Activated CD4-positive, alpha-beta T cell treated with anti-CD3 and anti-CD28 coated beads, Interleukin-2, amount 50 U/mL, for 48 hours (primary cell): ENCODE results near the gene PATJ.

Experiments
- DNase-seq, 2 experiments: peaks; one replicate each; pipeline ENCODE4 v3.0.0-alpha.2; 2020

The PATJ gene

DNA sequence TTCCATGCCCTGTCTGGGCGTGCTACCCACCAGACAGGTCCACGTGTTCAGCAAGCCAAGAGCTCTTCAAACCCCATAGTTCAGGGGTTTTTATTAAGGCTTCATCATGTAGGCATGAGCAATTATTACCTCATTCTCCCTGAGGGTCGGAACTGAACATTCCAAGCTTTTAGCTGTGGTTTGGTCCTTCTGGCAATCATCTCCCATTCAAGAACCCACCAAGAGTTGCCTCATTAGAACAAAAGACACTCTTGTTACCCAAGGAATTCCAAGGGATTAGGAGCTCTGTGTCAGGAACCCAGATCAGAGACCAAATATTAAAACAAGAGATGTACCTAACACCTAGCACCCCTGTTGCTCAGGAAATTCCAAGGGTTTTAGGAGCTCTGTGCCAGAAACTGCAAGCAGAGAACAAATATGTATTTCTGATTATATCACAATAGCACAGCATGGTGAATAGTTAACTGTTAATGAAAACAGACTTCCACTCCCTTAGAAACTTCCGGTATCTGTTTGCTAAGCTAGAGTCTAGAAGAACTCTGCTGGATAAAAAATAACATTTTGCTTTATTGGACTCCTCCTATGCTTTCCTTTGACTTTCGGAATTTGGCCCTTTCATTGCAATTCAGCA lies 251.2 kb downstream of the PATJ start:
- no peak for DNase-seq

DNA sequence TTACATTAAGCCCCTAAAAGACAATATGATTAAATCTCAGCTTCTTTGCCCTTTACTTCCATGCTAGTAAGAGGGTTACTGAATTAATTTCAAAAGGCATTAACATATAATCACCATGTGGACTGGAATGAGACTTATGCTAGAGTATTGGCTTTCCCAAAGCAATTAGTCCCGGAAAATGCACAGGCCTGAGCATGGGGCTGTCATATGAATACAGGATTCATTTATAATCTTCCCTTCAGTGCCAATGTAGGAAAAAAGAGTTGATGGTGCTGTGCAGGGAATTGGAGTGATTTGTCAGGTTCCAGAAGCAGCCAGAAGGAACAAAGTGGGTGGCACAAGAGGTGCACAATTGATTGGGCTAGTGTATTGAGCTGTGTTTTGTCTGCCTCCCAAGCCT lies 253.4 kb downstream of the PATJ start:
- no peak for DNase-seq

DNA sequence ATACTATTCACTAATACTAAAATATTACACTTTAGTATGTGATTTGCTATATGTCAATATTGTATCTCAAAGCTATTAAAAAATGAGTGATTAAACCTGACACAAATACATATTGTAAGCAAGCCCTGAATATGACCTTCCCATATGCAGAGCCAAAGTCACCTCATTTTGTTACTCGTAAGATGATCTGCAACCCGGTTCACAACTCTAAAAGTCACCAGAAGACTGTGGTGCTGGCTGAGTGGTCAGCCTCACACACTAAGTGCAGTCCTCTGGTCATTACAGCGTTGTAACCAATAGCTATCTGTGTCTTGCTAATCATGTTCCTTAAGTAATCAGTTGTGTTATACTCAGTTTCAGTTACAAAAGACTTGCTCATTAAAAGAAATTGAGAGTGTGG lies 254.8 kb downstream of the PATJ start:
- no peak for DNase-seq

DNA sequence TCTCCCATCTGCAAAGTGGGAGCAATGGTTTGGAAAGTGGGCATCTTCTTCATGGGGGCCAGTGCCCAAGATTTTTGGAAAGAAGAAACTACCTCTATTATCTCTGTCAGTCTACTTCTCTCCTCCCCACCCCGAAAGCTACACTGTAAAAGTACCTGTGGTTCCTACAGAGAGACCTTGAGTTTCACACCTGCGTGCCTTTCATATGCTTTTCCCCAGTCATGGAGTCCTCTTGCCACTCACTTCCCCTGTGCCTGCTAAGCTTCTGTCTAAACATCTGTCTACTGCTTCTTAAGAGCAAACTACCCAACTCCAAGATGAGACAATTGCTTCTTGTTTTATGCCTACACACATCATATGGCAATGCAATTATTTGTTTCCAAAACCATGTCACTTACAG lies 261.5 kb downstream of the PATJ start:
- no peak for DNase-seq

DNA sequence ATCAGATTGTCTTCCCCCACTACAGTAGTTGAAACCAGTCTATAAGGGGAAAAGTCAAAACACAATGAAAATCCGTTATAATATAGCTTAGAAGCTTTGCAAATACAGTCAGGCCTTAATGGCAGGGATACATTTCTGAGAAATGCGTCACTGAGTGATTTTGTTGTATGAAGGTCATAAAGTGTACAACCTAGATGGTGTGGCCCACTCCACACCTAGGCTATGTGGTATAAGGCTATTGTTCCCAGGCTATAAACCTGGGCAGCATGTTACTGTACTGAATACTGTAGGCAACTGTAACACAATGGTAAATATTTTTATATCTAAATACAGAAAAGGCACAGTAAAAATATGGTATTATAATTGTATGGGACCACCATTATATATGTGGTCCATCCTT lies 264.4 kb downstream of the PATJ start:
- no peak for DNase-seq

DNA sequence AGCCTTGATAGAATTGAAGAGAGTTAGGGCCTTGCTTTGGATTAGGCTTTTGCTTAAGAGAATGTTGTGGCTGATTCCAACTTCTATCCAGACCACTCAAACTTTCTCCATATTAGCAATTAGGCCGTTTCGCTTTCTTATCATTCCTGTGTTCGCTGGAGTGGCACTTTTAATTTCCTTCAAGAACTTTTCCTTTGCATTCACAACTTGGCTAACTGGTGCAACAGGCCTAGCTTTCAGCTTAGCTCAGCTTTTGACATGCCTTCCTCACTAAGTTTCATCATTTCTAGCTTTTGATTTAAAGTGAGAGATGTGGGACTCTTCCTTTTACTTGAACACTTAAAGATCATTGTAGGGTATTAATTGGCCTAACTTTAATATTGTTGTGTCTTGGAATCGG lies 268.7 kb downstream of the PATJ start:
- no peak for DNase-seq

DNA sequence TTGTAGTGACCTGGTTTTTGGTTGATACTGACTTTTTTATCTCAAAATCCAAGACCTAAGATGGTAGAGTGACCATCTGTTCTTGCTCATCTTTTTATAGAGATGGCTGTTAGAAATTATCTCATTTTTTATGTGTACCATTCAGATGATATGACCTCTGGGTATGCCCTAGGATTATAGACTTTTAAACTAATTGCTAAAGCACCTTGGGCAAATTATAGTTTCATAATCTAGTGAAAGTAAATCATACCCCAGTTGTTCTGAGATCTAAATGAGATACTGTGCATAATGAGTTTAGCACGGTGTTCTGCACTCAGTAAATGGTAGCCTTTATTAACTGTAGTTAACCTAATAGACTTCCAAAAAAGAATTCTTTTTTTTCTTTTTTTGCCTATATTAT lies 269.8 kb downstream of the PATJ start:
- no peak for DNase-seq

DNA sequence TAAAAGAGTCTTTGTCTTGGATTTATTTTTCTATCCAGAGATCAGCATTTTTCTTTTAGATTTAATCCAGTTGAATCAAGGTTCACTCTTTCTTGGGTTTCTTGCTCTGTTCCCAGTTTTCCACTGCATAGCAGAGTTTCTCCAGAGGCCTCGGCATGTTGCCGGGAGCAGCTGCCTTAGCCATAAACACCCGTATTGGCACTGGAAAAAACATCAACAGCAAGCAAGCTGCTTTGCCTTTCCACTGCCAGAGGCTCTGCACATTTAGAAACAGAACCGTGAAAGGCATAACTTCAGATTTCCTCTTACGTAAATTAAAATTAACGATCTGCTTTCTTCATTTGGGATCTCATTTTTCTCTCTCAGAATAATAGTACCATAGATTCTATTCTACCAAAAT lies 270.6 kb downstream of the PATJ start:
- no peak for DNase-seq

DNA sequence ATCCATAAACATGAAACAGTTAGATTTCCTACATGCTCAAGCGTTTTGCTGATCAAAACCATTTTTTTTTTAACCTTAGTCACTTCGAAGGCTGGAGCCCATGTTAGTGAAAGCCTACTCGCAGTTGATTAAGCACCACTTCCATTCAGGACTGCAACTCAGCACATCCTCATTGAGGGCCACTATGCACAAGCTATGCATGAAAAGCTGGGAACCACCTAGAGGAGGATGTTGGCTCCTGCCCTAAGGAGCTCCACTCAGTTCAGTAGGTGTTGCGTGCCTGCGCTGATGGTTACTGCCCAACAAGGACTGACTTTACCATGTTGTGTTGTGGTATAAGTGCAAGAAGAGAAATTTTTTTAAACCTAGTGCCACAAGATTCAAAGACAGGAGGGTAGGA lies 271.0 kb downstream of the PATJ start:
- DNase-seq: no peak

DNA sequence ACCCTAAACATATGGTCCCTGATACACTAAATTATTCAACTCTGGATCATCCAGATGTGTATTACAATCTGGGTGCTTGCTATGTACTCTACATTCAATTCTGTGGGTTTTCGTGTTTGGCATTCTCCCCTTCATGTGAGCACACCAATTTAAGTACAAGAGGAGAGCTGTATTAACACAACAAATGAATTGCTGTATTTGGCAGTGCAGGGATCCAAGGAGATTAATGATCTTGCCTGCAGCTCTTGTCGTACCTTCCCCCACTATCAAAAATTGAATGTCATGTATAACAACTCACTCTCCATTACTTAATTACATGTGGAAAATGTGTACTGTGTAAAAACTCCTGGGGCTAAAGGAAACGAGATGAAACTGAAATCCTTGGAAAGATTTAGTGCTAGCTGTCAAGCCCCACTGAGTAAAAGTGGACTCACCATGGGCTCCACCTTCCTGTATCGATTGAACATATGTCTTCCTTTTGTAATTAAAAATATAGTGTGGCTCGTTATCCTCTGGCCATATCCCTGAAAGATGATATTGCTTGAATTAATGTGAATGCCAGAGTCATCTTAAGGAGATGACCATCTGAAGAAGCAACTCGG lies 280.2 kb downstream of the PATJ start:
- no peak for DNase-seq

DNA sequence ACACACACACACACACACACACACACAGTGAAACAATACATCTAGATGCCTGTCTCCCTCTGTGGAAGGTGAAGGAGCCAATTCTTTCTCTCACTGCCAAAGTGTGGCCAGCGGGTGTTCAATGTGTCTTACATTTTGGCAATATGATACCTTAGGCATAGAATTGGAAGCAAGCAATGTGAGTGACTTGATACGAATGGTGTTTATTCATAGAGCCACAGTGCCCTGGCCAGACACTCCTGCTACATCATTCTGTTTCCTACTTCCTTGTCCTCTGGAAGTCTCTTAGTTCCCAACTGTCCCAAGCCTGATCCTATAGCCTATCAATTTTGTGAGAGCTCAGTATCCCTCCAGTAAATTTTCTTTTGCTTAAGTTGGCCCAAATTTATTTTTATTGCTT lies 282.4 kb downstream of the PATJ start:
- no peak for DNase-seq

DNA sequence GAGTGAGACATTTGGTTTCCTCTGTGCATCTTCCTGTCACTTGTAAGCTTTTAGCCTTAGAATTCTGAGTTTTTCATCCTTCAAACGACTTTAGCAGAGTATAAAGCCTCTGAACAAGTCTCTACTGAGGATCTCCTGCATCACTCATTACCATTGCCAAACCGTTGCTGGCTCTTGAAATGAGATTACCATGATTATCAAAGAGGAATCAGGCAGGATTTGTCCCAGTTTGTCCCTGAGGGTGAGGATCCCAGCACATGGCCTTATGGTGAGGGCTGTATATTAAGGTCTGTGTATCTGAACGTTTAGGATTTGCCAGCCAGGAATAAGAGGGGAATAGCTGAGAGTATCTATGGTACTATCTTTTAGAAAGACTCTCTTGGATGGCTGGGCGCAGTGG lies 282.9 kb downstream of the PATJ start:
- no peak for DNase-seq

DNA sequence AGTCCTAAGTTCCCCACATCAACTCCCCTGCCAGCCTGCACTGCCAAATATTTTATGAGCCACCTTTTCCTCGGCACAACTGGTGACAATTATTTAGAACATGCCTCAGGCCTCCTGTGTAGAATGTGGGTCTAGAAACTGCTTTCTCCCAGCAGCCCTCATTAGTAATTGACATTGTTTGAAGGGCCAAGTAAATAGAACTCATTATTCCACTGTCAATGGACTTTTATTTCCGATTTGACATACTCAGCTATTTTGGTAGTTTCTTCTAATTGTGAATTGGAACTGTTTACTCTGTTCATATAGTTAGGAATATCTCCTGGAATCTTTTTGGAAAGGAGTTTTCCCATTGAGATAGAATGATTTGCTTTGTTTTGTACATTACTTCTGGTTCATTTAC lies 283.6 kb downstream of the PATJ start:
- DNase-seq: no peak

DNA sequence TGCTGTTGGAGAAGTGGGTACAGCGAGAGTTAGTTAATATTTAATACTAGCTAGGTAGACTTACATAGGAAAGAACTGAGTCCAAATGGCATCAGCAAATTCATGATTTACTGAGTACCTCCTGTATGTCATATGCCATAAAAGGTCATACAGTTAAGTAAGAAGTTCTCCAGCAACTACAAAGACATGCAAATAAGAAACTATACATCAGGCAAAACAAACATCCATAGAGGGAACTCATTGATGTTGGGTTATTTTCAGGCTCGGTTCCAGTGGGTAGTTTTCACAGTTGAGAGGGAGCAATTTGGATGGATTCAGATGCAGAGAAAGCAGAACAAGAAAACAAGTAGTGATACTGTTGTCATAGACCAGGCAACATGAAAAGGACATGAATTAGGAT lies 287.4 kb downstream of the PATJ start:
- DNase-seq: no peak

DNA sequence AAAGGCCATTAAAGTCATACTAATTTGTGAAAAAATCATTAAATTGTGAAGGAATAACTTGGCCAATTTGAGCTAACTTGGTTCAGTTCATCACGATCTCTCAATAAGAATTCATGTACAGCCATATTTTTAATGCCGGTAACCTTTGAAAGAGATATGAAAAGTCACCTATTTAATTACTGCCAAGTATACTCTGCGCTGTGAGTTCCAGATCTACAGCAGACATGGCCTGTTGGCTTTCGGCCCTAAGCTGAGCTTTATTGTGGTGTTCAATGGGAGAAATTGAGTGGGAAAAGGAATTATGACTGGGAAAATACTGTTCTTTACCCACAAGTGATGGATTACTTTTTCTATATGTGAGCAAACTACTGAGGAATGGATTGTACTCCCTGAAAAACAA lies 292.5 kb downstream of the PATJ start:
- DNase-seq: no peak

DNA sequence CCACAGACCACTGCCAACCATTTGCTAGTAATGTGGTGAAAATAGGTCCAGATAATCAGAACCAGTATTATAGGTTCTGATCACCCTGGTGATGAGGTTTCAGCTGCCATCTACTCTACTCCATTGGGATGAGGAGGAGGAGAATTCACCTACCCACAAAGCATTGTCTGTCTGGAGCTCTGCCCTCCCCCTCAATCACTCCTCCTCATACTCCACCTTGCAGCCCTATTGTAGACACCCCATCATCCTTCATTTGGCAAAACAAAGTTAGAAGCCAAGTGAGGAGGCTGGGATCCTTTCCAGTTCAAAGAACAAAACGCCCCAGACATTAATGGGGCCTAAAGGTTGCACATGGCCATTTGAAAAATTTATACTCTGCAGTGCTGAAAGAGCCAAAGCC lies 295.0 kb downstream of the PATJ start:
- DNase-seq: no peak

DNA sequence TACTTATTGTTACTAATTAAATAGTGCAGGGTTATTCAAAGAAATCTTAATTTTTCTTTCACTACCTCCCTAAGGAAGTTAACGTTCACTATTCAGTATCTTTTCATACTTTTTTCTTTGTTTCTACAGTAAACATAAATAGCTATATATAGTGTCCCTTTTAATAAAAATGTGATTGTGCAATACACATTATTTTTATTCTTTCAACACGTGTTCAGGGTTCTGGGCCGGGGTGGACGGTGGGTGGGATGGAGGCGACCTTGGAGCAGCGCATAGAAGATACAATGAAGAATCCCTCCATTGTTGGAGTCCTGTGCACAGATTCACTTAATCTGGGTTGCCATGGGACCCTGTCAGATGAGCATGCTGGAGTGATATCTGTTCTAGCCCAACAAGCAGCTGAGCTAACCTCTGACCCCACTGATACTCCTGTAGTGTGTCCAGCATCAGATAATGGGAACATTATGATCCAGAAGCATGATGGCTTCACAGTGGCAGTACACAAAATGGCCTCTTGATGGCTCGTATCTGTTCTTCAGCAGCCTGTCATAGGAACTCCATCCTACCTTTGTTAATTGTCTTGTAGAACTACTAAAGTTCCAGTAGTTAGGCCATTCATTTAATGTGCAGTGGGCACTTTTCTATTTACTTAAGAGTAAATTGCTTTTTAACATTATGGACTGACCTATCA lies 296.5 kb downstream of the PATJ start:
- DNase-seq: no peak

DNA sequence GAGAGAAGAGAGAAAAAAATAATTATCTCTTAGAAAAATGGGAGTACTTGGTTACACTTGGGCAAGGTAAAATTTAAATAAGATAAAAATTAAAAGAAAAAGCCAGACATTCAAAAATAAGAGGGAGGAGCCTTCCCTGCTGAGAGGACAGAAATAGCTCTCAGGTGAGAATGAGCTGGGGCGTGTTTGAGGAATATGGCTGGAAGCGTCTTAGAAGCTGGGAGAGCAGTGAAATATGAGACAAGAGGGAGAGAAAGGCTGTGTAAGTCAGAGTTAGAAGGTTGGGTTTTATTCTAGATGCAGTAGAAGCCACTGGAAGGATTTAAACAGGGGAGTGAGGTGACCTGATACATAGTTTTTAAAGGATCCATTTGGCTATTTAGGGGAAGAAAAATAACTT lies 298.2 kb downstream of the PATJ start:
- no peak for DNase-seq

DNA sequence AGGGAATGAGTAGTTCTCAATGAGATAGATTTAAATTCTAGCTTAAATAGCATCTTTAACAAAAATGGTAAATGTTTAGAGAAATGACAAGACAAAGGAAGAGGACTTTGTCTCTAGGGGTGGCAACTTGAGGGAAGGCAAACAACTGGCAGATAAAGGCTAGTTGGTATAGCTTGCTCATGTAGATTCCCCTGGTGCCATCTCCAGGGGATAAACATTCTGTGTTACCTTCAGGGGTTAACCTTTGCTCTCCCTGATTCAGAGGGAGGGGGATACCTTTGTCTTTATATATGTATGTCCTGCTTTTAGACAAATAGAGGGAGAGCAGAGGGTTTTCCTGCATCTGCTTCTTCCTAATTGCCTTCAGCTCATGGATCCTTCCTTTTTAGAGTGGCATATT lies 298.7 kb downstream of the PATJ start:
- DNase-seq: no peak

DNA sequence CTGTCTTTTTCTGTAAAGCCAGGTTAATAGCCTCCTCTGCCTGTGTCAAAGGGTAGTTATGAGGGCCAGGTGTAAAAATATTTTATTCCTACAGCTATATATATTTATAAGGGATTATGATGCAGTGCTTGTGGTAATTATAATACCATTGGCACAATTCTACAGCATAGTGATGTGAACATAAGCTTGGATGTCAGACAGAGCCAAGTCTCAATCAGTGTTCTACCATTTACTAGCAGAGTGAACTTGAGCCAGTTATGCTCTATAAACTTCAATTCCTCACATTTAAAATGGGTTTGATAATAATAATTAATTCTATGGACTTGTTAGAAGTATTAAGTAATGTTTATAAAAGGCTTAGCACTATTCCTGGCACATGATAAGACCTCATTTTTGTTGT lies 300.9 kb downstream of the PATJ start:
- DNase-seq: no peak

DNA sequence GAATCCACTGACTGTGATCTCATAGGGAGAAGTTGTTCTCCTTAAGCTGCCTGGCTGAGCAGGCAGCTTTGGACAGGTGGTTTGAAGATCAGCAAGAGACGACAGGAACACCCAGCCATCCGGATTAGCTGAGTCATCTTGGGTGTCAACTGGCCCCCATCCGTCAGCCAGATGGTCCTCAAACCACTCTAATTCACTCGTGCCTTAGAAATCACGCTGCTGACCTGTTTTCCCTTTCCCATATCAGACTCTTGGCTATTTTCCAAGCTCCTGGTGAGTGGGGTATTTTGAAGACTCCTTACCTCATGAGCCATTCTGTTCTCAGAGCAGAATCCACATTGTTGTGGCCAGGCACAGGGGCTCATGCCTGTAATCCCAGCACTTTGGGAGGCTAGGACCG lies 303.3 kb downstream of the PATJ start:
- DNase-seq: no peak

DNA sequence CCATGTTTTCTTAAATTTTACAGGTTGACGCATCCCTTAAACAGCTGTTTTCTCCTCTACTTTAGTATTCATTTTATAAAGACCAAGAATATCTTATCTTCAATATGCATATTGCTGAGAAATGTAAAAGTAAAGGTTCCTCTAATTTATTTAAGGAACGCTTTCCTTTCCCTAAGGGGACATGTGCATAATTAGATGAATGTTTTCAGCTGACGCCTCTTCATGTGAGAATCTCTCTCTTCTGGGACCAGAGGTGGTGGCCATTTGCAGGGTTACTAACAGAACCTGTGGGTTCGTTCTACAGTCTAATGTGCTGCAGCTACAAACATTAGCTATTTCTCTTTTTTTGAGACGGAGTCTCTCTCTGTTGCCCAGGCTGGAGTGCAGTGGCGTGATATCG lies 304.6 kb downstream of the PATJ start:
- DNase-seq: no peak

DNA sequence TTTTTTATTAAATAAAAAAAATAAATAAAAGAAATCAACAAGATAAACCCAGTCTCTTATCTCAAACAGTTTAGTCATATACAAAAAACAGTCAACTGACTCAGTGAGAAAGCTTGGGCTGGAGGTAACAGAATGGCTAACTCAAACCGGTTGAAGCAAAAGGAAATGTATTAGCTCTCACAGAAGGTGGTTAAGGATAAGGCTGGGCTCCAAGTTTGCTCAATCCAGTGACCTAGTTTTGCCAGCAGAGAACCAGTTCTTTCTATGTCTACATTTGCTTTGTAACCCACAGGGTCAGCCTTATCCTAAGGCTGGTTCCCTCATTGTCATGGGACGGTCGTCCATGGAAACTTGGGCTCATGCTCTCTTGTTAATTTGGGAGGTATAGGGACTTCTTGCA lies 307.9 kb downstream of the PATJ start:
- DNase-seq: no peak

DNA sequence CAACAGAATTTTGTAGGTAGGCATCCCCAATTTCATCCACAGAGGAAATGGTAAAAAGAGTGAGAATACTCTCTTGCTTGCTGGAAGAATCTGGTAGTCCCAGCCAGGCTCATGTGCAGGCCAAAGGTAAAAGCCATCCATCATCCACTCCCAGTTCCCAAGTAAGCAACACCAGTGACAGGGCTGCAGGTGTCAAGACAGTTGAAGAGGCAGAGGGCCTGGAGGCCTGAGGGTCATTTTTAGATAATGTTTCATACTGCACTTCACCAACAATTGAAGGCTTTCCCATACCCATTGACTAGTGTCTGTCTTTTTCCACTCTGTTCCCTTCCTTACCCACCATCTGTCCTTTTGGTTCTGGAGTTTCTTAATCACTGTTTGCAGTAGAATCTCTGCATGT lies 310.7 kb downstream of the PATJ start:
- DNase-seq: no peak

DNA sequence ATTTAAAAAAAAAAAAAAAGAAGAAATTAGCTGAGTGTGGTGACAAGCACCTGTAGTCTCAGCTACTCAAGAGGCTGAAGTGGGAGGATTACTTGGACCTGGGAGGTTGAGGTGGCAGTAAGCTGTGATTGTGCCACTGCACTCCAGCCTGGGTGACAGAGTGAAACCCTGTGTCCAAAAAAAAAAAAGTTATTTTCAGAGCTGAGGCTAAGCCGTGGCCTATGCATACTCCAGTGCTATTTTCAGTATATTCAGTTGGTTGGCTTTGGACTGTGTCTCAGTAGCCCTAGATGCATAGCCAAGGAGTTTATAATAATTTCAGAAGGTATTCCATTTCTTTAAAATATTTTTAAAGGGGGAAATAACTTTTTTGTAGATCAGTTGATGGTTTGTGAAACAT lies 311.9 kb downstream of the PATJ start:
- no peak for DNase-seq
